SK-N-MC (cell line): ENCODE data around the gene CWC27.

Experiments used
- EZH2 ChIP-seq: fragments of 200-600 bp; sonication (generic); IDR thresholded peaks from one replicate; pipeline ENCODE4 v1.6.1; 2017; ENCODE audit warnings: antibody characterized with exemption
- FOXP2 ChIP-seq: optimal IDR thresholded peaks from 2 replicates; pipeline ENCODE3; 2011; ENCODE audit warnings: mild to moderate bottlenecking, moderate library complexity; ENCODE audit not compliant: insufficient read depth; ENCODE audit errors: extremely low read length, control extremely low read depth
- POLR2AphosphoS5 ChIP-seq: IDR thresholded peaks from 2 replicates; pipeline ENCODE4 v1.6.1; 2012; ENCODE audit warnings: mild to moderate bottlenecking, low read depth, low read length, borderline replicate concordance

DNA sequence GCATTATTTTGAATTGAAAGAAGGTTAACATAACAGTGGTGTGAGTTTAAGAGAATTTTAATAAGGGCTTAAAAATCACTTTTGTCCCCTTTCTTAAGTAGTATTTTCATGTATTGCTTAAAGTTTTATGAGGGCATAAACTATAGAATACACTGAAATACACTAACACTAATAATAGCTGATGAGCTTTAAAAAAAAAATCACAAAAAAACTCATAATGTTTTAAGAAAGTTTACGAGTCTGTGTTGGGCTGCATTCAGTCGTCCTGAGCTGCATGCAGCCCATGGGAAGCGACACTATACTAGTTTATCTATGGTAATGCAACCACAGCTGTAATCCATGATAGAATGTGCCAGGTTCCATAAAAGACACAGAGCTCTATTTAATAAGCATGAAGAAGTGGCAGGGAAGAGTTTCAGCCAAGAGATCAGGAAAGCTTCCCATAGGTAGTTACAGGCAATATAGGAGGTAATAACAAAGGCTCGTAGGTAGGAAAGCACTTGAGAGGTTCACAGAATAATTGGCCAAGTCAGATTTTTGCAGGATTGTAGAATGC, 4.7 kb upstream of the CWC27 start:
- TF ChIP-seq POLR2AphosphoS5 (no peak), EZH2 (no peak), FOXP2 (no peak)
